Endodermal cell (in vitro differentiated cells): ENCODE data around the gene SLC5A10. TPM values are rescaled to one million over a fixed set of nuclear protein-coding genes. Genes with fewer than 3 reads are reported as not detected.

Source experiments
- DNase-seq: peaks from one replicate; pipeline ENCODE4 v3.0.0-alpha.2; 2017
- H3K27ac ChIP-seq: 2 replicates; pipeline ENCODE4 v1.5.1; 2013; ENCODE audit warnings: mild to moderate bottlenecking, low read depth, low read length, moderate library complexity
- H3K27me3 ChIP-seq: 2 replicates; pipeline ENCODE4 v1.6.1; 2013; ENCODE audit warnings: mild to moderate bottlenecking, low read length, moderate library complexity; ENCODE audit not compliant: insufficient read depth, control insufficient read depth, poor library complexity, severe bottlenecking
- H3K36me3 ChIP-seq: 2 replicates; pipeline ENCODE4 v1.7.0; 2013; ENCODE audit warnings: mild to moderate bottlenecking, low read length, moderate library complexity; ENCODE audit not compliant: control insufficient read depth, insufficient read depth
- H3K4me1 ChIP-seq: one replicate; pipeline ENCODE4 v1.7.0; 2013; ENCODE audit warnings: low read length; ENCODE audit not compliant: control insufficient read depth, insufficient read depth
- H3K4me3 ChIP-seq: 2 replicates; pipeline ENCODE4 v1.5.1; 2013; ENCODE audit warnings: mild to moderate bottlenecking, low read length, moderate library complexity
- H3K9ac ChIP-seq: 2 replicates; pipeline ENCODE4 v1.6.1; 2013; ENCODE audit warnings: mild to moderate bottlenecking, low read length, moderate library complexity; ENCODE audit not compliant: poor library complexity, severe bottlenecking; ENCODE audit errors: extremely low read depth
- H3K9me3 ChIP-seq: 2 replicates; pipeline ENCODE4 v1.6.1; 2013; ENCODE audit warnings: mild to moderate bottlenecking, low read length, moderate library complexity; ENCODE audit not compliant: control insufficient read depth
- H3K27ac Mint-ChIP-seq: 2 replicates; pipeline ENCODE4 v1.8.0; 2020; ENCODE audit warnings: mixed read lengths
- H3K27me3 Mint-ChIP-seq: 2 replicates; pipeline ENCODE4 v1.8.0; 2021; ENCODE audit warnings: mild to moderate bottlenecking, mixed read lengths; ENCODE audit not compliant: insufficient read depth
- H3K36me3 Mint-ChIP-seq: 2 replicates; pipeline ENCODE4 v1.8.0; 2020; ENCODE audit warnings: low read depth, mixed read lengths
- H3K4me1 Mint-ChIP-seq: 2 replicates; pipeline ENCODE4 v1.8.0; 2020; ENCODE audit warnings: mixed read lengths
- H3K4me3 Mint-ChIP-seq: 2 replicates; pipeline ENCODE4 v1.8.0; 2020; ENCODE audit warnings: mild to moderate bottlenecking, moderate library complexity, mixed read lengths
- H3K9me3 Mint-ChIP-seq: 2 replicates; pipeline ENCODE4 v1.8.0; 2020; ENCODE audit warnings: mild to moderate bottlenecking, mixed read lengths
- WGBS, 2 experiments: methylation state at CpG; one replicate each; pipeline versions ENCODE4 v1.1.5 to v1.1.7; 2013; ENCODE audit warnings: missing lambda C conversion rate in 2 of 2, mixed read lengths in 1 of 2; ENCODE audit not compliant: insufficient coverage in 1 of 2, insufficient read length in 1 of 2; 5-methylcytosine and 5-hydroxymethylcytosine counted together
- total RNA-seq, 2 donors: library from RNA; stranded (reverse); fragmentation: NEBNext Ultra II Directional in 1 of 2; extraction: Animal tissue kit (Norgen Biotek cat#: 25700) in 1 of 2; gene quantifications; 2 replicates in 1 of 2; 3 replicates in 1 of 2; pipeline ENCODE4 v1.2.1, GENCODE V29; 2021
- TF ChIP-seq, protein P1 (sequence below): fragments of 200-600 bp; sonication (generic); conservative IDR thresholded peaks from 2 replicates; pipeline ENCODE4 v1.5.0; 2021; ENCODE audit warnings: antibody characterized with exemption, mild to moderate bottlenecking

The SLC5A10 gene
- total RNA-seq, 2 donors from 2014 or later = 0.11 to 0.29 TPM

DNA sequence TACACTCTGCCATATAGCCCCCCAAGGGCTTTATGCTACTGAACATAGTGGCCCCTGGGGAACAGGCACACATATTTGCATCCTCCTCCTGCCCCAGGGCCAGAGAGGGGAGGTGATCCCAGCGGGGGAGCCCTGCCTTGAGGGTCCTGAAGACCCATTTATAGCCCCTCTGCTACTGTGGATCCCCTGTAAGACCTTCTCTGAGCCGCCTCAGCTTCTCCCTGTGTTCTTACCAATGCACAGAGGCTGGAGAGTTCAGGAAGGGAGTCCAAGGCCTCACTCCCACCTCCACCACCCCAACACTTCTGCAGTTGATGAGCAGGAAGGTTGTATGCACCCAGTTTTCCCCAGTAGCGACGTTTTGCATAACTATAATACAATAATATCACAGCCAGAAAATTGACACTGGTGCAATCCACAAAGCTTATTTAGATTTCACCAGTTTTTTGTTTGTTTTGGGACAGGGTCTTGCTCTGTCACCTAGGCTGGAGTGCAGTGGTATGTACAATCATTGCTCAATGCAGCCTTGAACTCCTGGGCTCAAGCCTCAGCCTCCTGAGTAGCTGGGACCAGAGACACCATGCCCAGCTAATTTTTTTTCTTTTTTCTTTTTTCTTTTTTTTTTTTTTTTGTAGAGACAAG, 53.9 kb downstream of the SLC5A10 start:
- WGBS, 2 experiments = 88 to 91% methylated on average over 1 to 4 of the region's 4 CpGs
- Mint-ChIP-seq H3K4me1 (peaks cover 15% of the 10 kb centered on the region), H3K27me3 (no peaks in the 10 kb centered on the region), H3K9me3 (peaks cover 10% of the 10 kb centered on the region), H3K27ac (no peak overlapping the region), H3K36me3 (no peaks in the 10 kb centered on the region), H3K4me3 (peak overlapping the region; percentile 78)
- Histone ChIP-seq H3K9me3 (peaks cover 7% of the 10 kb centered on the region), H3K27ac (no peak overlapping the region), H3K9ac (no peak overlapping the region), H3K4me3 (no peak overlapping the region), H3K27me3 (no peaks in the 10 kb centered on the region), H3K36me3 (peaks cover 15% of the 10 kb centered on the region), H3K4me1 (peaks cover 5% of the 10 kb centered on the region)
- DNase-seq = no peak
- TF ChIP-seq, protein P1, sequence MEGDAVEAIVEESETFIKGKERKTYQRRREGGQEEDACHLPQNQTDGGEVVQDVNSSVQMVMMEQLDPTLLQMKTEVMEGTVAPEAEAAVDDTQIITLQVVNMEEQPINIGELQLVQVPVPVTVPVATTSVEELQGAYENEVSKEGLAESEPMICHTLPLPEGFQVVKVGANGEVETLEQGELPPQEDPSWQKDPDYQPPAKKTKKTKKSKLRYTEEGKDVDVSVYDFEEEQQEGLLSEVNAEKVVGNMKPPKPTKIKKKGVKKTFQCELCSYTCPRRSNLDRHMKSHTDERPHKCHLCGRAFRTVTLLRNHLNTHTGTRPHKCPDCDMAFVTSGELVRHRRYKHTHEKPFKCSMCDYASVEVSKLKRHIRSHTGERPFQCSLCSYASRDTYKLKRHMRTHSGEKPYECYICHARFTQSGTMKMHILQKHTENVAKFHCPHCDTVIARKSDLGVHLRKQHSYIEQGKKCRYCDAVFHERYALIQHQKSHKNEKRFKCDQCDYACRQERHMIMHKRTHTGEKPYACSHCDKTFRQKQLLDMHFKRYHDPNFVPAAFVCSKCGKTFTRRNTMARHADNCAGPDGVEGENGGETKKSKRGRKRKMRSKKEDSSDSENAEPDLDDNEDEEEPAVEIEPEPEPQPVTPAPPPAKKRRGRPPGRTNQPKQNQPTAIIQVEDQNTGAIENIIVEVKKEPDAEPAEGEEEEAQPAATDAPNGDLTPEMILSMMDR = no peak

DNA sequence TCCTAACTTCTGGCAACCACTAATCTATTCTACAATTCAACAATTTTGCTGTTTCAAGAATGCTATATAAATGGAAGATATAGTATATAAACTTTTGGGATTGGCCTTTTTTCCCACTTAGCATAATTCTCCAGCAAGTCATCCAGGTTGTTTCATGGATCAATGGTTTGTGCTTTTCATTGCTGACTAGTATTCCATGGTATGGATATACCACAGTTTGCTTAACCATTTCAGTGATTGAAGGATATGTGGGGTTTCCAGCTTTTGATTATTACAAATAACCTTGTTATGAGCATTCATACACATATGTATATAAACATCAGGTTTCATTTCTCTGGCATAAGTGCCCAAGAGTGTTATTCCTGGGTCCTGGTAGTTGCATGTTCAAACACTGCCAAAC, 54.7 kb downstream of the SLC5A10 start:
- no peak for DNase-seq
- peaks cover 20% of the 10 kb centered on the region for H3K4me1 Mint-ChIP-seq
- no peak overlapping the region for H3K4me3 ChIP-seq
- peaks cover 7% of the 10 kb centered on the region for H3K9me3 ChIP-seq
- no peak overlapping the region for H3K27ac Mint-ChIP-seq
- TF ChIP-seq, protein P1 = no peak
- H3K9me3 Mint-ChIP-seq = peaks cover 10% of the 10 kb centered on the region
- H3K27me3 ChIP-seq = no peaks in the 10 kb centered on the region
- peaks cover 15% of the 10 kb centered on the region for H3K36me3 ChIP-seq
- H3K9ac ChIP-seq = no peak overlapping the region
- H3K27ac ChIP-seq = no peak overlapping the region
- H3K27me3 Mint-ChIP-seq = no peaks in the 10 kb centered on the region
- H3K4me3 Mint-ChIP-seq = no peak overlapping the region
- no peaks in the 10 kb centered on the region for H3K36me3 Mint-ChIP-seq
- peaks cover 5% of the 10 kb centered on the region for H3K4me1 ChIP-seq

DNA sequence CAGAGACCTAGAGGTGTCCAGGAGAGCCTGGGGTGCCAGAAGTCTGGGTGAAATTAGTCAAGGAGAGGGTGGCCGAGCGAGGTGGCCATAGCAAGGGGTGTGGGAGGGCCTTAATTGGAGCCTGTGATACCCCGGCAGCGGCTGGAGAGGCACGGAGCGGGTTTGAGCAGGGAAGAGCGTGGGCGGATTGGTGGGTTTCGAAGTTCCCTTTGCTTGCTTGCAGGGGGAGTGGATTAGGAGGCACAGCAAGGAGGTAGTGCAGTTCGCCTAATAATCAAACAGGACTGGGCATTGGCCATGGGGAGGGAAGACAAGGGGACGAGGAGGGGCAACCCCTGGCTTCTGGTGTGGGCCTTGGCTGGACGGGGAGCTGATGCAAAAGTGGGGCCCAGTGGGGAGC, 58.0 kb downstream of the SLC5A10 start:
- H3K36me3 Mint-ChIP-seq = no peaks in the 10 kb centered on the region
- no peak overlapping the region for H3K4me3 Mint-ChIP-seq
- no peak overlapping the region for H3K27ac ChIP-seq
- no peaks in the 10 kb centered on the region for H3K36me3 ChIP-seq
- DNase-seq = no peak
- H3K9ac ChIP-seq = no peak overlapping the region
- H3K9me3 Mint-ChIP-seq = peaks cover 10% of the 10 kb centered on the region
- no peaks in the 10 kb centered on the region for H3K27me3 Mint-ChIP-seq
- TF ChIP-seq, protein P1 = no peak
- H3K9me3 ChIP-seq = peaks cover 7% of the 10 kb centered on the region
- no peak overlapping the region for H3K27ac Mint-ChIP-seq
- no peaks in the 10 kb centered on the region for H3K27me3 ChIP-seq
- H3K4me3 ChIP-seq = no peak overlapping the region
- peaks cover 19% of the 10 kb centered on the region for H3K4me1 Mint-ChIP-seq
- WGBS, 2 experiments = 89 to 97% methylated on average over 6 to 12 of the region's 12 CpGs
- H3K4me1 ChIP-seq = no peaks in the 10 kb centered on the region
